Stimulated activated CD4-positive, alpha-beta T cell treated with anti-CD3 and anti-CD28 coated beads, Interleukin-1b, Interleukin-23, amount 100 ng/mL, for 48 hours (primary cell): Measurements from ENCODE around the gene PDHA1.

ENCODE experiments used
- DNase-seq: peaks from one replicate; pipeline ENCODE4 v3.0.0-alpha.2; 2020

Gene PDHA1

GRCh38 chrX:19343535-19344408, at the start of gene PDHA1:
PDHA1 (plus strand) TSS chrX:19343927; CDS start chrX:19344038, 111 bp downstream.
- DNase-seq = peak; percentile 92

- no peak for DNase-seq
These were observed 40.4 kb upstream of the PDHA1 start for GRCh38 chrX:19303256-19303880.

GRCh38 chrX:19326567-19326966, 17.2 kb upstream of the PDHA1 start:
- no peak for DNase-seq

GRCh38 chrX:19331831-19332230, 11.9 kb upstream of the PDHA1 start:
- DNase-seq = no peak

- no peak for DNase-seq
These were observed 10.7 kb upstream of the PDHA1 start for GRCh38 chrX:19332983-19333382.

GRCh38 chrX:19334945-19335626, 8.6 kb upstream of the PDHA1 start:
- DNase-seq = peak; percentile 16

- no peak for DNase-seq
These were observed 1.3 kb upstream of the PDHA1 start for GRCh38 chrX:19342331-19342906.

GRCh38 chrX:19343085-19343534, 617 bp upstream of the PDHA1 start:
- no peak for DNase-seq

GRCh38 chrX:19344661-19345060, 934 bp downstream of the PDHA1 start:
- no peak for DNase-seq

GRCh38 chrX:19347916-19348315, 4.2 kb downstream of the PDHA1 start:
- no peak for DNase-seq

GRCh38 chrX:19349264-19349663, 5.5 kb downstream of the PDHA1 start:
- no peak for DNase-seq

- peak; percentile 3 for DNase-seq
These were observed 7.2 kb downstream of the PDHA1 start for GRCh38 chrX:19350941-19351384.

GRCh38 chrX:19354625-19355024, 10.9 kb downstream of the PDHA1 start:
- no peak for DNase-seq

GRCh38 chrX:19358521-19358920, 14.8 kb downstream of the PDHA1 start:
- DNase-seq = no peak

- no peak for DNase-seq
These were observed 17.2 kb downstream of the PDHA1 start for GRCh38 chrX:19360903-19361302.

- no peak for DNase-seq
These were observed 18.0 kb downstream of the PDHA1 start for GRCh38 chrX:19361701-19362100.

- DNase-seq = no peak
These were observed 24.8 kb downstream of the PDHA1 start for GRCh38 chrX:19368576-19368975.

GRCh38 chrX:19370061-19370460, 26.3 kb downstream of the PDHA1 start:
- DNase-seq = no peak

- DNase-seq = peak; percentile 68
These were observed 28.4 kb downstream of the PDHA1 start for GRCh38 chrX:19372170-19372546.

GRCh38 chrX:19372547-19373331, 29.0 kb downstream of the PDHA1 start:
- no peak for DNase-seq

GRCh38 chrX:19373351-19373891, 29.7 kb downstream of the PDHA1 start:
- no peak for DNase-seq

- DNase-seq = no peak
These were observed 31.8 kb downstream of the PDHA1 start for GRCh38 chrX:19375546-19375945.
